ENCODE measurements around the gene SOX6. TPM values are rescaled to one million over a fixed set of nuclear protein-coding genes. Genes with fewer than 3 reads are reported as not detected.

SOX6 gene
- total and polyA plus RNA-seq, 9 donors: 10.9 to 26.5 (median 17.9) TPM

- Histone ChIP-seq H3K27me3 (ENCODE audit: control insufficient read depth, insufficient read depth, low read length) (no peaks in the 10 kb centered on the region), H3K4me1 (ENCODE audit: control insufficient read depth, insufficient read depth, low read length) (no peaks in the 10 kb centered on the region), H3K27ac (ENCODE audit: low read length) (no peak overlapping the region), H3K9me3 (replicated peaks; ENCODE audit: control insufficient read depth, low read depth, low read length) (no peaks in the 10 kb centered on the region), H3K4me3 (ENCODE audit: low read length) (no peak overlapping the region), H3K36me3 (ENCODE audit: control insufficient read depth, insufficient read depth, low read length) (no peaks in the 10 kb centered on the region)
- no CpG with 5 or more reads among the region's 2 CpGs for WGBS (ENCODE audit: insufficient coverage)
- DNase-seq: no peak
Measured at GRCh38 chr11:16322190-16322589, 34.2 kb downstream of the SOX6 start.

GRCh38 chr11:16321148-16321547 lies 35.2 kb downstream of the SOX6 start:
- no peak overlapping the region for H3K4me3 ChIP-seq (ENCODE audit: low read length)
- H3K9me3 ChIP-seq (replicated peaks; ENCODE audit: control insufficient read depth, low read depth, low read length): no peaks in the 10 kb centered on the region
- no CpG with 5 or more reads among the region's 2 CpGs for WGBS (ENCODE audit: insufficient coverage)
- no peaks in the 10 kb centered on the region for H3K36me3 ChIP-seq (ENCODE audit: control insufficient read depth, insufficient read depth, low read length)
- H3K27ac ChIP-seq (ENCODE audit: low read length): no peak overlapping the region
- no peaks in the 10 kb centered on the region for H3K4me1 ChIP-seq (ENCODE audit: control insufficient read depth, insufficient read depth, low read length)
- no peak for DNase-seq
- H3K27me3 ChIP-seq (ENCODE audit: control insufficient read depth, insufficient read depth, low read length): no peaks in the 10 kb centered on the region

- Histone ChIP-seq H3K27ac (ENCODE audit: low read length) (no peak overlapping the region), H3K9me3 (replicated peaks; ENCODE audit: control insufficient read depth, low read depth, low read length) (no peaks in the 10 kb centered on the region), H3K4me3 (ENCODE audit: low read length) (no peak overlapping the region), H3K27me3 (ENCODE audit: control insufficient read depth, insufficient read depth, low read length) (no peaks in the 10 kb centered on the region), H3K4me1 (ENCODE audit: control insufficient read depth, insufficient read depth, low read length) (no peaks in the 10 kb centered on the region), H3K36me3 (ENCODE audit: control insufficient read depth, insufficient read depth, low read length) (no peaks in the 10 kb centered on the region)
- no peak for DNase-seq
- 100% methylated on average over 1 of the region's 9 CpGs for WGBS (ENCODE audit: insufficient coverage)
Measured at GRCh38 chr11:16318320-16318719, 38.0 kb downstream of the SOX6 start.

- H3K4me3 ChIP-seq (ENCODE audit: low read length): no peak overlapping the region
- H3K4me1 ChIP-seq (ENCODE audit: control insufficient read depth, insufficient read depth, low read length): no peaks in the 10 kb centered on the region
- H3K27ac ChIP-seq (ENCODE audit: low read length): no peak overlapping the region
- no peaks in the 10 kb centered on the region for H3K36me3 ChIP-seq (ENCODE audit: control insufficient read depth, insufficient read depth, low read length)
- H3K27me3 ChIP-seq (ENCODE audit: control insufficient read depth, insufficient read depth, low read length): no peaks in the 10 kb centered on the region
- DNase-seq: no peak
- H3K9me3 ChIP-seq (replicated peaks; ENCODE audit: control insufficient read depth, low read depth, low read length): no peaks in the 10 kb centered on the region
- WGBS (ENCODE audit: insufficient coverage): no CpG with 5 or more reads among the region's 1 CpG
Measured at GRCh38 chr11:16317712-16318111, 38.6 kb downstream of the SOX6 start.

- Histone ChIP-seq H3K27me3 (ENCODE audit: control insufficient read depth, insufficient read depth, low read length) (no peaks in the 10 kb centered on the region), H3K4me3 (ENCODE audit: low read length) (no peak overlapping the region), H3K4me1 (ENCODE audit: control insufficient read depth, insufficient read depth, low read length) (peaks cover 3% of the 10 kb centered on the region), H3K27ac (ENCODE audit: low read length) (no peak overlapping the region), H3K36me3 (ENCODE audit: control insufficient read depth, insufficient read depth, low read length) (no peaks in the 10 kb centered on the region), H3K9me3 (replicated peaks; ENCODE audit: control insufficient read depth, low read depth, low read length) (no peaks in the 10 kb centered on the region)
- 30% methylated on average over 1 of the region's 1 CpG for WGBS (ENCODE audit: insufficient coverage)
- no peak for DNase-seq
Measured at GRCh38 chr11:16313846-16314245, 42.5 kb downstream of the SOX6 start.

- Histone ChIP-seq H3K9me3 (replicated peaks; ENCODE audit: control insufficient read depth, low read depth, low read length) (no peaks in the 10 kb centered on the region), H3K36me3 (ENCODE audit: control insufficient read depth, insufficient read depth, low read length) (no peaks in the 10 kb centered on the region), H3K4me3 (ENCODE audit: low read length) (no peak overlapping the region), H3K27me3 (ENCODE audit: control insufficient read depth, insufficient read depth, low read length) (no peaks in the 10 kb centered on the region), H3K4me1 (ENCODE audit: control insufficient read depth, insufficient read depth, low read length) (peaks cover 4% of the 10 kb centered on the region), H3K27ac (ENCODE audit: low read length) (peak overlapping the region; percentile 48)
- WGBS (ENCODE audit: insufficient coverage): 8% methylated on average over 2 of the region's 3 CpGs
- DNase-seq: peak; percentile 64
Measured at GRCh38 chr11:16312233-16312765, 44.0 kb downstream of the SOX6 start.

- no peaks in the 10 kb centered on the region for H3K9me3 ChIP-seq (replicated peaks; ENCODE audit: control insufficient read depth, low read depth, low read length)
- no peaks in the 10 kb centered on the region for H3K27me3 ChIP-seq (ENCODE audit: control insufficient read depth, insufficient read depth, low read length)
- no peak overlapping the region for H3K4me3 ChIP-seq (ENCODE audit: low read length)
- DNase-seq: peak; percentile 82
- peaks cover 4% of the 10 kb centered on the region for H3K4me1 ChIP-seq (ENCODE audit: control insufficient read depth, insufficient read depth, low read length)
- no peaks in the 10 kb centered on the region for H3K36me3 ChIP-seq (ENCODE audit: control insufficient read depth, insufficient read depth, low read length)
- H3K27ac ChIP-seq (ENCODE audit: low read length): peak overlapping the region; percentile 48
Measured at GRCh38 chr11:16311831-16312230, 44.5 kb downstream of the SOX6 start.

GRCh38 chr11:16310943-16311342 lies 45.4 kb downstream of the SOX6 start:
- DNase-seq: peak; percentile 88
- no peaks in the 10 kb centered on the region for H3K9me3 ChIP-seq (replicated peaks; ENCODE audit: control insufficient read depth, low read depth, low read length)
- no peak overlapping the region for H3K4me3 ChIP-seq (ENCODE audit: low read length)
- H3K4me1 ChIP-seq (ENCODE audit: control insufficient read depth, insufficient read depth, low read length): peaks cover 4% of the 10 kb centered on the region
- no peaks in the 10 kb centered on the region for H3K36me3 ChIP-seq (ENCODE audit: control insufficient read depth, insufficient read depth, low read length)
- no peaks in the 10 kb centered on the region for H3K27me3 ChIP-seq (ENCODE audit: control insufficient read depth, insufficient read depth, low read length)
- H3K27ac ChIP-seq (ENCODE audit: low read length): peak overlapping the region; percentile 48

- no peaks in the 10 kb centered on the region for H3K27me3 ChIP-seq (ENCODE audit: control insufficient read depth, insufficient read depth, low read length)
- no peaks in the 10 kb centered on the region for H3K9me3 ChIP-seq (replicated peaks; ENCODE audit: control insufficient read depth, low read depth, low read length)
- no peak overlapping the region for H3K4me3 ChIP-seq (ENCODE audit: low read length)
- no peak for DNase-seq
- no CpG with 5 or more reads among the region's 2 CpGs for WGBS (ENCODE audit: insufficient coverage)
- peaks cover 4% of the 10 kb centered on the region for H3K4me1 ChIP-seq (ENCODE audit: control insufficient read depth, insufficient read depth, low read length)
- H3K36me3 ChIP-seq (ENCODE audit: control insufficient read depth, insufficient read depth, low read length): no peaks in the 10 kb centered on the region
- H3K27ac ChIP-seq (ENCODE audit: low read length): no peak overlapping the region
Measured at GRCh38 chr11:16309226-16309625, 47.1 kb downstream of the SOX6 start.

GRCh38 chr11:16301462-16301861 lies 54.9 kb downstream of the SOX6 start:
- no peak for DNase-seq

More at GRCh38 chr11:16301462-16301861, 54.9 kb downstream of the SOX6 start:
- H3K4me1 ChIP-seq (ENCODE audit: control insufficient read depth, insufficient read depth, low read length): peaks cover 5% of the 10 kb centered on the region
- H3K27ac ChIP-seq (ENCODE audit: low read length): no peak overlapping the region
- no peak overlapping the region for H3K4me3 ChIP-seq (ENCODE audit: low read length)
- WGBS (ENCODE audit: insufficient coverage): no CpG with 5 or more reads among the region's 2 CpGs
- no peaks in the 10 kb centered on the region for H3K27me3 ChIP-seq (ENCODE audit: control insufficient read depth, insufficient read depth, low read length)
- H3K36me3 ChIP-seq (ENCODE audit: control insufficient read depth, insufficient read depth, low read length): no peaks in the 10 kb centered on the region
- no peaks in the 10 kb centered on the region for H3K9me3 ChIP-seq (replicated peaks; ENCODE audit: control insufficient read depth, low read depth, low read length)

Measured in muscle of leg (tissue), 11 donors.